Measurements from ENCODE around the gene CATSPERB.

GRCh38 chr14:91586410-91586809, 145.5 kb downstream of the CATSPERB start:
- TF ChIP-seq CTCF (conservative IDR thresholded peaks at IDR 0.05 in 1 of 2, IDR thresholded peaks at IDR 0.05 in 1 of 2; ENCODE audit: low read depth in 1 of 2, low read length in 2 of 2), result no peak
- no peak for TF ChIP-seq EZH2 (IDR thresholded peaks at IDR 0.05; ENCODE audit: low read length, missing control alignments)
